OCI-LY7 (cell line): ENCODE data around the gene SRRT. TPM values are rescaled to one million over a fixed set of nuclear protein-coding genes. Genes with fewer than 3 reads are reported as not detected.

Source experiments
- BruUV-seq: library from RNA; stranded (reverse); fragments of 400-500 nt; replicated peaks from 2 replicates; lab custom pipeline; 2021; lab: Mats Ljungman, UMichigan
- CTCF ChIA-PET: fragments of 300-600 bp; sonication (Branson Sonifier 250); formaldehyde crosslinking; loops from one replicate; lab custom pipeline; 2022; ENCODE audit warnings: antibody characterized with exemption; ENCODE audit not compliant: unreplicated experiment; lab: Charles Lee
- POLR2A ChIA-PET: fragments of 300-600 bp; sonication (Branson Sonifier 250); formaldehyde crosslinking; loops from one replicate; lab custom pipeline; 2022; ENCODE audit warnings: antibody characterized with exemption; lab: Charles Lee
- DNase-seq: peaks from one replicate; pipeline ENCODE4 v3.0.0-alpha.2; 2015; ENCODE audit warnings: low spot score
- H2AFZ ChIP-seq: fragments of 200-600 bp; sonication (generic), shearing (Covaris generic); 2 replicates; pipeline ENCODE4 v1.6.1; 2014; ENCODE audit warnings: mild to moderate bottlenecking, antibody characterized with exemption, low read length, moderate library complexity
- H3K27ac ChIP-seq: fragments of 200-600 bp; sonication (generic); 2 replicates; pipeline ENCODE4 v1.5.1; 2014; ENCODE audit warnings: mixed run types, low read depth, mild to moderate bottlenecking, moderate library complexity, low read length, inconsistent platforms; ENCODE audit not compliant: poor library complexity, severe bottlenecking
- H3K36me3 ChIP-seq: fragments of 200-600 bp; sonication (generic); 2 replicates; pipeline ENCODE4 v1.6.1; 2014; ENCODE audit warnings: mild to moderate bottlenecking, antibody characterized with exemption, low read length, moderate library complexity, mixed read lengths; ENCODE audit not compliant: insufficient read depth
- H3K4me1 ChIP-seq: fragments of 200-600 bp; sonication (generic); 2 replicates; pipeline ENCODE4 v1.5.1; 2014; ENCODE audit warnings: mild to moderate bottlenecking, low read length; ENCODE audit not compliant: insufficient read depth, poor library complexity, severe bottlenecking
- H3K4me2 ChIP-seq: fragments of 200-600 bp; sonication (generic); 2 replicates; pipeline ENCODE4 v1.6.1; 2014; ENCODE audit warnings: mild to moderate bottlenecking, low read length
- H3K4me3 ChIP-seq: fragments of 200-600 bp; sonication (generic); 2 replicates; pipeline ENCODE4 v1.5.1; 2014; ENCODE audit warnings: mild to moderate bottlenecking, low read depth, low read length; ENCODE audit not compliant: poor library complexity, severe bottlenecking
- H3K79me2 ChIP-seq: fragments of 200-600 bp; sonication (generic); 2 replicates; pipeline ENCODE4 v1.6.1; 2016; ENCODE audit warnings: low read depth, mild to moderate bottlenecking, low read length, moderate library complexity, mixed read lengths; ENCODE audit not compliant: insufficient read depth
- H3K9me2 ChIP-seq: fragments of 200-600 bp; sonication (generic); 2 replicates; pipeline ENCODE4 v1.6.1; 2016; ENCODE audit warnings: mild to moderate bottlenecking, low read length, mixed read lengths; ENCODE audit not compliant: insufficient read depth
- H3K9me3 ChIP-seq: fragments of 200-600 bp; sonication (generic); 2 replicates; pipeline ENCODE4 v1.6.1; 2014; ENCODE audit warnings: mild to moderate bottlenecking, mixed run types, low read length, mixed read lengths
- H4K20me1 ChIP-seq: fragments of 200-600 bp; sonication (generic); 2 replicates; pipeline ENCODE4 v1.6.1; 2014; ENCODE audit warnings: mild to moderate bottlenecking, antibody characterized with exemption, low read length, moderate library complexity, mixed read lengths; ENCODE audit not compliant: insufficient read depth
- CTCF ChIP-seq: fragments of 200-600 bp; sonication (generic); conservative IDR thresholded peaks from 2 replicates; pipeline ENCODE4 v1.5.1; 2014; ENCODE audit warnings: mild to moderate bottlenecking, antibody characterized with exemption, low read length, moderate library complexity, mixed read lengths
- EZH2phosphoT487 ChIP-seq: fragments of 200-600 bp; sonication (generic); IDR thresholded peaks from 2 replicates; pipeline ENCODE4 v1.6.1; 2018; ENCODE audit warnings: low read depth, borderline replicate concordance, mild to moderate bottlenecking, mixed run types, antibody characterized with exemption, low read length, moderate library complexity, mixed read lengths
- intact Hi-C: fragments of 100-400 bp; cut with micrococcal nuclease; formaldehyde crosslinking; loops from one replicate; pipeline ENCODE4 v1.10.0; 2022; ENCODE audit not compliant: unreplicated experiment
- total RNA-seq, 2 experiments: library from RNA; depleted of rRNA in 1 of 2; stranded (reverse); fragments of >200 nt in 1 of 2; shearing (Covaris generic) in 1 of 2; gene quantifications; 2 replicates each; pipeline ENCODE4 v1.2.3, GENCODE V29; 2014 to 2022

Gene SRRT
- total RNA-seq, 2 experiments from 2014 or later = 154 to 264 TPM

GRCh38 chr7:100830396-100830795 lies 44.5 kb upstream of the SRRT start:
- CTCF ChIA-PET = no interaction called here
- BruUV-seq = no TSS peak

GRCh38 chr7:100832281-100832633 lies 42.6 kb upstream of the SRRT start:
- ChIA-PET POLR2A (interaction anchor here (0.7 kb wide), 1 partner anchor 87 kb away, joined by 4 read pairs; no protein-coding TSS in a partner anchor), CTCF (no interaction called here)
- H4K20me1 ChIP-seq = no peaks in the 10 kb centered on the region
- TF ChIP-seq CTCF (no peak), EZH2phosphoT487 (no peak)
- H2AFZ ChIP-seq = no peak overlapping the region
- no peak overlapping the region for H3K27ac ChIP-seq
- no TSS peak for BruUV-seq
- no peaks in the 10 kb centered on the region for H3K79me2 ChIP-seq
- no peaks in the 10 kb centered on the region for H3K4me1 ChIP-seq
- no peaks in the 10 kb centered on the region for H3K36me3 ChIP-seq
- no peak for DNase-seq
- H3K4me2 ChIP-seq = no peak overlapping the region
- H3K9me2 ChIP-seq = no peaks in the 10 kb centered on the region
- H3K4me3 ChIP-seq = no peak overlapping the region
- H3K9me3 ChIP-seq = no peaks in the 10 kb centered on the region
- intact Hi-C loops = no loop called here

More at GRCh38 chr7:100830396-100830795, 44.5 kb upstream of the SRRT start:
- H3K27ac ChIP-seq = no peak overlapping the region
- H3K4me3 ChIP-seq = no peak overlapping the region
- no peak overlapping the region for H2AFZ ChIP-seq
- no peaks in the 10 kb centered on the region for H4K20me1 ChIP-seq
- H3K79me2 ChIP-seq = no peaks in the 10 kb centered on the region
- no peaks in the 10 kb centered on the region for H3K9me3 ChIP-seq
- POLR2A ChIA-PET = no interaction called here
- H3K4me1 ChIP-seq = no peaks in the 10 kb centered on the region
- no peaks in the 10 kb centered on the region for H3K9me2 ChIP-seq
- intact Hi-C loops = no loop called here
- DNase-seq = no peak
- H3K36me3 ChIP-seq = no peaks in the 10 kb centered on the region
- H3K4me2 ChIP-seq = no peak overlapping the region
- TF ChIP-seq EZH2phosphoT487 (no peak), CTCF (no peak)

- H3K36me3 ChIP-seq = no peaks in the 10 kb centered on the region
- ChIA-PET CTCF (no interaction called here), POLR2A (interaction anchor here (0.5 to 0.9 kb wide), 3 partner anchors 39 to 66 kb away, joined by 3 to 4 read pairs (median 3); no protein-coding TSS in a partner anchor)
- no peak for DNase-seq
- intact Hi-C loops = no loop called here
- no peak overlapping the region for H3K4me2 ChIP-seq
- no peaks in the 10 kb centered on the region for H3K79me2 ChIP-seq
- TF ChIP-seq EZH2phosphoT487 (no peak), CTCF (no peak)
- H3K9me3 ChIP-seq = no peaks in the 10 kb centered on the region
- no peaks in the 10 kb centered on the region for H3K4me1 ChIP-seq
- H3K27ac ChIP-seq = no peak overlapping the region
- no TSS peak for BruUV-seq
- H3K4me3 ChIP-seq = no peak overlapping the region
- no peaks in the 10 kb centered on the region for H3K9me2 ChIP-seq
- H4K20me1 ChIP-seq = no peaks in the 10 kb centered on the region
- no peak overlapping the region for H2AFZ ChIP-seq
Observed at GRCh38 chr7:100835903-100836811, 38.7 kb upstream of the SRRT start.
